Adrenal gland (tissue), 5 donors: ENCODE data around the gene DENND4A.

Experiments
- CTCF ChIP-seq, 6 experiments: fragments of 450-650 bp in 4 of 6; fragments of 200-600 bp in 2 of 6; sonication (generic) in 1 of 6; IDR thresholded peaks; 1 replicate in 5 of 6; 2 replicates in 1 of 6; pipeline versions ENCODE4 v1.5.1 to v1.8.0; 2016 to 2021; ENCODE audit warnings: antibody characterized with exemption in 6 of 6, mild to moderate bottlenecking in 2 of 6, moderate library complexity in 1 of 6
- POLR2A ChIP-seq, 2 donors: fragments of 450-650 bp; IDR thresholded peaks; one replicate each; pipeline ENCODE4 v1.6.1; 2017; ENCODE audit warnings: antibody characterized with exemption in 2 of 2, mild to moderate bottlenecking in 2 of 2, moderate library complexity in 1 of 2
- donor health status: DM: no; HTN: no; CAD: no.

GRCh38 chr15:65631503-65631902 is 160.6 kb downstream of the DENND4A start:
- TF ChIP-seq CTCF (IDR thresholded peaks at IDR 0.05) (no peak), POLR2A (IDR thresholded peaks at IDR 0.05) (no peak)
